HEK293 (cell line): ENCODE data around the gene SLC2A4RG.

Source experiments
- IKZF3 ChIP-seq: fragments of 450-650 bp; IDR thresholded peaks from 2 replicates; pipeline ENCODE4 v1.5.0; 2018; ENCODE audit warnings: missing biosample characterization, mild to moderate bottlenecking, missing genetic modification characterization, moderate library complexity
- KLF1 ChIP-seq: fragments of 450-650 bp; formaldehyde crosslinking; IDR thresholded peaks from 2 replicates; pipeline ENCODE4 v1.5.1; 2016; ENCODE audit warnings: missing biosample characterization, missing genetic modification characterization
- KLF10 ChIP-seq: fragments of 450-650 bp; IDR thresholded peaks from 2 replicates; pipeline ENCODE4 v1.5.1; 2018; ENCODE audit warnings: missing biosample characterization, mild to moderate bottlenecking, missing genetic modification characterization
- KLF7 ChIP-seq: fragments of 450-650 bp; formaldehyde crosslinking; IDR thresholded peaks from 2 replicates; pipeline ENCODE4 v1.5.1; 2016; ENCODE audit warnings: missing biosample characterization, missing genetic modification characterization, borderline replicate concordance
- MZF1 ChIP-seq: fragments of 450-650 bp; formaldehyde crosslinking; IDR thresholded peaks from 2 replicates; pipeline ENCODE4 v1.5.1; 2017; ENCODE audit warnings: missing biosample characterization, missing genetic modification characterization, borderline replicate concordance
- REPIN1 ChIP-seq: fragments of 450-650 bp; formaldehyde crosslinking; IDR thresholded peaks from 2 replicates; pipeline ENCODE4 v1.5.1; 2017; ENCODE audit warnings: missing biosample characterization, missing genetic modification characterization, low read depth
- SETDB1 ChIP-seq: IDR thresholded peaks from one replicate; pipeline ENCODE4 v1.6.1; 2017; ENCODE audit warnings: mild to moderate bottlenecking, low read length, moderate library complexity, mixed read lengths; ENCODE audit not compliant: insufficient read length
- SP7 ChIP-seq: fragments of 450-650 bp; formaldehyde crosslinking; IDR thresholded peaks from 2 replicates; pipeline ENCODE4 v1.5.1; 2016; ENCODE audit warnings: missing biosample characterization, missing genetic modification characterization
- ZBTB20 ChIP-seq: fragments of 450-650 bp; formaldehyde crosslinking; IDR thresholded peaks from 2 replicates; pipeline ENCODE4 v1.5.1; 2016; ENCODE audit warnings: missing biosample characterization, missing genetic modification characterization
- ZBTB7A ChIP-seq: fragments of 450-650 bp; formaldehyde crosslinking; IDR thresholded peaks from 2 replicates; pipeline ENCODE4 v1.5.1; 2016; ENCODE audit warnings: low read depth, missing biosample characterization, missing genetic modification characterization
- ZBTB8A ChIP-seq: fragments of 450-650 bp; formaldehyde crosslinking; IDR thresholded peaks from 2 replicates; pipeline ENCODE4 v1.5.1; 2016; ENCODE audit warnings: missing biosample characterization, missing genetic modification characterization
- ZFHX2 ChIP-seq: fragments of 450-650 bp; formaldehyde crosslinking; conservative IDR thresholded peaks from 2 replicates; pipeline ENCODE4 v1.5.1; 2016; ENCODE audit warnings: missing biosample characterization, missing genetic modification characterization
- ZNF133 ChIP-seq: fragments of 450-650 bp; formaldehyde crosslinking; IDR thresholded peaks from 2 replicates; pipeline ENCODE4 v1.5.1; 2016; ENCODE audit warnings: missing biosample characterization, missing genetic modification characterization
- ZNF585B ChIP-seq: fragments of 450-650 bp; formaldehyde crosslinking; IDR thresholded peaks from 2 replicates; pipeline ENCODE4 v1.5.1; 2016; ENCODE audit warnings: missing biosample characterization, missing genetic modification characterization
- ZNF654 ChIP-seq: fragments of 450-650 bp; formaldehyde crosslinking; IDR thresholded peaks from 2 replicates; pipeline ENCODE4 v1.5.1; 2016; ENCODE audit warnings: low read depth, missing biosample characterization, missing genetic modification characterization
- ZNF677 ChIP-seq: fragments of 450-650 bp; IDR thresholded peaks from 2 replicates; pipeline ENCODE4 v1.5.0; 2018; ENCODE audit warnings: missing biosample characterization, mild to moderate bottlenecking, missing genetic modification characterization, moderate library complexity
- ZNF791 ChIP-seq: fragments of 450-650 bp; formaldehyde crosslinking; IDR thresholded peaks from 2 replicates; pipeline ENCODE4 v1.5.1; 2016; ENCODE audit warnings: missing biosample characterization, missing genetic modification characterization
- ZNF837 ChIP-seq: fragments of 450-650 bp; formaldehyde crosslinking; IDR thresholded peaks from 2 replicates; pipeline ENCODE4 v1.5.1; 2016; ENCODE audit warnings: missing biosample characterization, missing genetic modification characterization
- ZSCAN16 ChIP-seq: fragments of 450-650 bp; formaldehyde crosslinking; IDR thresholded peaks from 2 replicates; pipeline ENCODE4 v1.5.1; 2016; ENCODE audit warnings: missing biosample characterization, missing genetic modification characterization
- ZSCAN30 ChIP-seq: fragments of 450-650 bp; IDR thresholded peaks from 2 replicates; pipeline ENCODE4 v1.5.1; 2018; ENCODE audit warnings: missing biosample characterization, mild to moderate bottlenecking, missing genetic modification characterization, moderate library complexity
- TF ChIP-seq, protein P1 (sequence below): fragments of 450-650 bp; formaldehyde crosslinking; IDR thresholded peaks from 2 replicates; pipeline ENCODE4 v1.5.1; 2016; ENCODE audit warnings: missing biosample characterization, missing genetic modification characterization
- TF ChIP-seq, protein P2 (sequence below): fragments of 450-650 bp; formaldehyde crosslinking; IDR thresholded peaks from 2 replicates; pipeline ENCODE4 v1.5.1; 2016; ENCODE audit warnings: missing biosample characterization, missing genetic modification characterization
- TF ChIP-seq, protein P3 (sequence below): fragments of 450-650 bp; formaldehyde crosslinking; IDR thresholded peaks from 2 replicates; pipeline ENCODE4 v1.5.1; 2016; ENCODE audit warnings: missing biosample characterization, missing genetic modification characterization
- TF ChIP-seq, protein P4 (sequence below): sonication (generic); formaldehyde crosslinking; IDR thresholded peaks from 2 replicates; pipeline ENCODE4 v1.8.1; 2022; ENCODE audit warnings: mild to moderate bottlenecking, moderate library complexity, missing genetic modification reagents
- TF ChIP-seq, protein P5 (sequence below): fragments of 450-650 bp; formaldehyde crosslinking; IDR thresholded peaks from 2 replicates; pipeline ENCODE4 v1.5.1; 2017; ENCODE audit warnings: missing biosample characterization, missing genetic modification characterization
- TF ChIP-seq, protein P6 (sequence below): fragments of 450-650 bp; formaldehyde crosslinking; IDR thresholded peaks from 2 replicates; pipeline ENCODE4 v1.5.1; 2016; ENCODE audit warnings: missing biosample characterization, missing genetic modification characterization

SLC2A4RG gene

DNA sequence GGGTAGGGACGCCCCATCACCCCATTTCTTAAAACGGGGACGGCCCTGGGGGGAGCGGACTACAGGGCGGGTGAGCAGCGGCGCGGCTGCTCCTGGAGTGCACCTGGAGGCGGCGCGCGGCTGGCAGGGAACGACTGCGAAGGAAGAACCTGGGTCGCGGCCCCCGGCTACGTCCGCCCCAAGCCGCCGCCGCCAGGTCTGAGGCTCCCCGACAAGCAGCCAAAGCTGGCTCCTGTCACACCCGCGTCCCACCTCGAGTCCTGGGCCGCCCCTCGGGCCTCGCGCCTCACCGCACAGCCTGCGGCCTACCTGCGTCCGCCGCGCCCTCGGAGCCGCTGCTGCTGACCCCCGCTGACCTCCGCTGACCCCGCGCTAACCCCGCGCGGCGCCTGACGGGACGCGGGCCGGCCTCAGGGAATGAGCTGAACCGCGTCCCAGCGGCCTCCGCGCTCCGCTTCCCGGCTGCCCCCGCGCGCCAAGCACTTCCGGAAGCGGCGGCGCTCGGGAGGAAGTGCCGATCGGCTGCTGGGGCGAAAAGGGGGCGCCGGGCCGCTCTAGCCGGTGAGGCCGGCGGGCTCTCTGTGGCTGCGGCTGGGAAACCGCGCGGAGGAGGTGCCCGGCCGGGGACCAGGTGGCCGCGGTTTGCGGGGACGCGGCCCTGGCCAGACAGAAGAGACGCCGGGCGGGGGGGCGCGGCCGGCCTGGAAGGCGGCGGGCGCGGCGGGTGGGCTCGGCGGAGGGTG is 31.8 kb upstream of the SLC2A4RG start, which contains the start of the genes ARFRP1 and ZGPAT (continued):
- TF ChIP-seq, protein P1, sequence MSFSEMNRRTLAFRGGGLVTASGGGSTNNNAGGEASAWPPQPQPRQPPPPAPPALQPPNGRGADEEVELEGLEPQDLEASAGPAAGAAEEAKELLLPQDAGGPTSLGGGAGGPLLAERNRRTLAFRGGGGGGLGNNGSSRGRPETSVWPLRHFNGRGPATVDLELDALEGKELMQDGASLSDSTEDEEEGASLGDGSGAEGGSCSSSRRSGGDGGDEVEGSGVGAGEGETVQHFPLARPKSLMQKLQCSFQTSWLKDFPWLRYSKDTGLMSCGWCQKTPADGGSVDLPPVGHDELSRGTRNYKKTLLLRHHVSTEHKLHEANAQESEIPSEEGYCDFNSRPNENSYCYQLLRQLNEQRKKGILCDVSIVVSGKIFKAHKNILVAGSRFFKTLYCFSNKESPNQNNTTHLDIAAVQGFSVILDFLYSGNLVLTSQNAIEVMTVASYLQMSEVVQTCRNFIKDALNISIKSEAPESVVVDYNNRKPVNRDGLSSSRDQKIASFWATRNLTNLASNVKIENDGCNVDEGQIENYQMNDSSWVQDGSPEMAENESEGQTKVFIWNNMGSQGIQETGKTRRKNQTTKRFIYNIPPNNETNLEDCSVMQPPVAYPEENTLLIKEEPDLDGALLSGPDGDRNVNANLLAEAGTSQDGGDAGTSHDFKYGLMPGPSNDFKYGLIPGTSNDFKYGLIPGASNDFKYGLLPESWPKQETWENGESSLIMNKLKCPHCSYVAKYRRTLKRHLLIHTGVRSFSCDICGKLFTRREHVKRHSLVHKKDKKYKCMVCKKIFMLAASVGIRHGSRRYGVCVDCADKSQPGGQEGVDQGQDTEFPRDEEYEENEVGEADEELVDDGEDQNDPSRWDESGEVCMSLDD (tag by site-specific recombination) = peak; percentile 57; the same call in 1 of the 2 replicates
- TF ChIP-seq, protein P2, sequence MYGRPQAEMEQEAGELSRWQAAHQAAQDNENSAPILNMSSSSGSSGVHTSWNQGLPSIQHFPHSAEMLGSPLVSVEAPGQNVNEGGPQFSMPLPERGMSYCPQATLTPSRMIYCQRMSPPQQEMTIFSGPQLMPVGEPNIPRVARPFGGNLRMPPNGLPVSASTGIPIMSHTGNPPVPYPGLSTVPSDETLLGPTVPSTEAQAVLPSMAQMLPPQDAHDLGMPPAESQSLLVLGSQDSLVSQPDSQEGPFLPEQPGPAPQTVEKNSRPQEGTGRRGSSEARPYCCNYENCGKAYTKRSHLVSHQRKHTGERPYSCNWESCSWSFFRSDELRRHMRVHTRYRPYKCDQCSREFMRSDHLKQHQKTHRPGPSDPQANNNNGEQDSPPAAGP (tag by site-specific recombination) = peak; percentile 70; the same call in 1 of the 2 replicates
- TF ChIP-seq SETDB1 (no peak), ZBTB20 (tag by site-specific recombination) (peak; percentile 46; the same call in 1 of the 2 replicates), ZNF791 (tag by site-specific recombination) (peak; percentile 16; the same call in 1 of the 2 replicates), ZNF585B (tag by site-specific recombination) (no peak), ZBTB7A (peak; percentile 45; the same call in 1 of the 2 replicates), SP7 (tag by site-specific recombination) (peak; percentile 46), ZBTB8A (tag by site-specific recombination) (peak; percentile 74), KLF10 (tag by site-specific recombination) (peak; percentile 54; the same call in 1 of the 2 replicates), ZFHX2 (tag by site-specific recombination) (peak; percentile 63), KLF7 (tag by site-specific recombination) (no peak), MZF1 (tag by site-specific recombination) (no peak), IKZF3 (tag by site-specific recombination) (peak; percentile 21; the same call in 1 of the 2 replicates), ZSCAN16 (tag by site-specific recombination) (0 out of 2 replicates have a peak, but pooled peaks have one; percentile 16), KLF1 (tag by site-specific recombination) (peak; percentile 11; the same call in 1 of the 2 replicates), REPIN1 (tag by site-specific recombination) (peak; percentile 70; the same call in 1 of the 2 replicates), ZNF133 (no peak), ZNF677 (tag by site-specific recombination) (no peak), ZNF837 (tag by site-specific recombination) (0 out of 2 replicates have a peak, but pooled peaks have one; percentile 55), ZSCAN30 (tag by site-specific recombination) (peak; percentile 77), ZNF654 (tag by site-specific recombination) (no peak)
- TF ChIP-seq, protein P3, sequence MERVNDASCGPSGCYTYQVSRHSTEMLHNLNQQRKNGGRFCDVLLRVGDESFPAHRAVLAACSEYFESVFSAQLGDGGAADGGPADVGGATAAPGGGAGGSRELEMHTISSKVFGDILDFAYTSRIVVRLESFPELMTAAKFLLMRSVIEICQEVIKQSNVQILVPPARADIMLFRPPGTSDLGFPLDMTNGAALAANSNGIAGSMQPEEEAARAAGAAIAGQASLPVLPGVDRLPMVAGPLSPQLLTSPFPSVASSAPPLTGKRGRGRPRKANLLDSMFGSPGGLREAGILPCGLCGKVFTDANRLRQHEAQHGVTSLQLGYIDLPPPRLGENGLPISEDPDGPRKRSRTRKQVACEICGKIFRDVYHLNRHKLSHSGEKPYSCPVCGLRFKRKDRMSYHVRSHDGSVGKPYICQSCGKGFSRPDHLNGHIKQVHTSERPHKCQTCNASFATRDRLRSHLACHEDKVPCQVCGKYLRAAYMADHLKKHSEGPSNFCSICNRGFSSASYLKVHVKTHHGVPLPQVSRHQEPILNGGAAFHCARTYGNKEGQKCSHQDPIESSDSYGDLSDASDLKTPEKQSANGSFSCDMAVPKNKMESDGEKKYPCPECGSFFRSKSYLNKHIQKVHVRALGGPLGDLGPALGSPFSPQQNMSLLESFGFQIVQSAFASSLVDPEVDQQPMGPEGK = peak; percentile 40; the same call in 1 of the 2 replicates
- TF ChIP-seq, protein P4, sequence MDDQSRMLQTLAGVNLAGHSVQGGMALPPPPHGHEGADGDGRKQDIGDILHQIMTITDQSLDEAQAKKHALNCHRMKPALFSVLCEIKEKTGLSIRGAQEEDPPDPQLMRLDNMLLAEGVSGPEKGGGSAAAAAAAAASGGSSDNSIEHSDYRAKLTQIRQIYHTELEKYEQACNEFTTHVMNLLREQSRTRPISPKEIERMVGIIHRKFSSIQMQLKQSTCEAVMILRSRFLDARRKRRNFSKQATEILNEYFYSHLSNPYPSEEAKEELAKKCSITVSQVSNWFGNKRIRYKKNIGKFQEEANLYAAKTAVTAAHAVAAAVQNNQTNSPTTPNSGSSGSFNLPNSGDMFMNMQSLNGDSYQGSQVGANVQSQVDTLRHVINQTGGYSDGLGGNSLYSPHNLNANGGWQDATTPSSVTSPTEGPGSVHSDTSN (CRISPR knock-in tag) = peak; percentile 84
- TF ChIP-seq, protein P5, sequence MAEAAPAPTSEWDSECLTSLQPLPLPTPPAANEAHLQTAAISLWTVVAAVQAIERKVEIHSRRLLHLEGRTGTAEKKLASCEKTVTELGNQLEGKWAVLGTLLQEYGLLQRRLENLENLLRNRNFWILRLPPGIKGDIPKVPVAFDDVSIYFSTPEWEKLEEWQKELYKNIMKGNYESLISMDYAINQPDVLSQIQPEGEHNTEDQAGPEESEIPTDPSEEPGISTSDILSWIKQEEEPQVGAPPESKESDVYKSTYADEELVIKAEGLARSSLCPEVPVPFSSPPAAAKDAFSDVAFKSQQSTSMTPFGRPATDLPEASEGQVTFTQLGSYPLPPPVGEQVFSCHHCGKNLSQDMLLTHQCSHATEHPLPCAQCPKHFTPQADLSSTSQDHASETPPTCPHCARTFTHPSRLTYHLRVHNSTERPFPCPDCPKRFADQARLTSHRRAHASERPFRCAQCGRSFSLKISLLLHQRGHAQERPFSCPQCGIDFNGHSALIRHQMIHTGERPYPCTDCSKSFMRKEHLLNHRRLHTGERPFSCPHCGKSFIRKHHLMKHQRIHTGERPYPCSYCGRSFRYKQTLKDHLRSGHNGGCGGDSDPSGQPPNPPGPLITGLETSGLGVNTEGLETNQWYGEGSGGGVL (tag by site-specific recombination) = peak; percentile 32; the same call in 1 of the 2 replicates
- TF ChIP-seq, protein P6, sequence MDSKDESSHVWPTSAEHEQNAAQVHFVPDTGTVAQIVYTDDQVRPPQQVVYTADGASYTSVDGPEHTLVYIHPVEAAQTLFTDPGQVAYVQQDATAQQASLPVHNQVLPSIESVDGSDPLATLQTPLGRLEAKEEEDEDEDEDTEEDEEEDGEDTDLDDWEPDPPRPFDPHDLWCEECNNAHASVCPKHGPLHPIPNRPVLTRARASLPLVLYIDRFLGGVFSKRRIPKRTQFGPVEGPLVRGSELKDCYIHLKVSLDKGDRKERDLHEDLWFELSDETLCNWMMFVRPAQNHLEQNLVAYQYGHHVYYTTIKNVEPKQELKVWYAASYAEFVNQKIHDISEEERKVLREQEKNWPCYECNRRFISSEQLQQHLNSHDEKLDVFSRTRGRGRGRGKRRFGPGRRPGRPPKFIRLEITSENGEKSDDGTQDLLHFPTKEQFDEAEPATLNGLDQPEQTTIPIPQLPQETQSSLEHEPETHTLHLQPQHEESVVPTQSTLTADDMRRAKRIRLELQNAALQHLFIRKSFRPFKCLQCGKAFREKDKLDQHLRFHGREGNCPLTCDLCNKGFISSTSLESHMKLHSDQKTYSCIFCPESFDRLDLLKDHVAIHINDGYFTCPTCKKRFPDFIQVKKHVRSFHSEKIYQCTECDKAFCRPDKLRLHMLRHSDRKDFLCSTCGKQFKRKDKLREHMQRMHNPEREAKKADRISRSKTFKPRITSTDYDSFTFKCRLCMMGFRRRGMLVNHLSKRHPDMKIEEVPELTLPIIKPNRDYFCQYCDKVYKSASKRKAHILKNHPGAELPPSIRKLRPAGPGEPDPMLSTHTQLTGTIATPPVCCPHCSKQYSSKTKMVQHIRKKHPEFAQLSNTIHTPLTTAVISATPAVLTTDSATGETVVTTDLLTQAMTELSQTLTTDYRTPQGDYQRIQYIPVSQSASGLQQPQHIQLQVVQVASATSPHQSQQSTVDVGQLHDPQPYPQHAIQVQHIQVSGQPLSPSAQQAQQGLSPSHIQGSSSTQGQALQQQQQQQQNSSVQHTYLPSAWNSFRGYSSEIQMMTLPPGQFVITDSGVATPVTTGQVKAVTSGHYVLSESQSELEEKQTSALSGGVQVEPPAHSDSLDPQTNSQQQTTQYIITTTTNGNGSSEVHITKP (tag by site-specific recombination) = peak; percentile 29; the same call in 1 of the 2 replicates
